Adrenal gland (tissue), 12 donors: ENCODE data around the gene RCAN3. TPM values are rescaled to one million over a fixed set of nuclear protein-coding genes. Genes with fewer than 3 reads are reported as not detected.

Experiments
- DNase-seq, 7 donors: peaks; one replicate each; pipeline ENCODE4 v3.0.0-alpha.2; 2019 to 2020
- H3K27ac ChIP-seq, 5 donors: fragments of 200-600 bp; sonication (generic) in 4 of 5; 1 replicate in 3 of 5; 2 replicates in 2 of 5; pipeline versions ENCODE4 v1.5.1 to v1.8.0; 2016 to 2020; ENCODE audit warnings: mild to moderate bottlenecking in 1 of 5
- H3K27me3 ChIP-seq: fragments of 200-600 bp; 2 replicates; pipeline ENCODE4 v1.8.0; 2021
- H3K36me3 ChIP-seq, 2 donors: fragments of 200-600 bp; replicated peaks in 1 of 2; 1 replicate in 1 of 2; 2 replicates in 1 of 2; pipeline versions ENCODE4 v1.5.1 to v1.8.0; 2018 to 2022
- H3K4me1 ChIP-seq, 2 donors: fragments of 200-600 bp; replicated peaks in 1 of 2; 1 replicate in 1 of 2; 2 replicates in 1 of 2; pipeline versions ENCODE4 v1.5.1 to v1.8.0; 2018 to 2021
- H3K4me3 ChIP-seq, 4 donors: fragments of 200-600 bp; sonication (generic) in 3 of 4; one replicate each; pipeline ENCODE4 v1.5.1; 2016 to 2018
- H3K9me3 ChIP-seq, 3 donors: fragments of 200-600 bp; sonication (generic) in 1 of 3; replicated peaks in 1 of 3; 1 replicate in 2 of 3; 2 replicates in 1 of 3; pipeline versions ENCODE4 v1.5.1 to v1.8.0; 2016 to 2021
- POLR2A ChIP-seq, 2 donors: fragments of 450-650 bp; IDR thresholded peaks; one replicate each; pipeline ENCODE4 v1.6.1; 2017; ENCODE audit warnings: antibody characterized with exemption in 2 of 2, mild to moderate bottlenecking in 2 of 2, moderate library complexity in 1 of 2
- WGBS, 4 donors: extraction: QIAGEN DNeasy Blood & Tissue Kit in 2 of 4; methylation state at CpG; one replicate each; pipeline versions ENCODE4 v1.1.5 to v1.1.7; 2013 to 2017; 5-methylcytosine and 5-hydroxymethylcytosine counted together
- intact Hi-C, 2 donors: fragments of 100-400 bp; cut with DNase I; formaldehyde crosslinking; loops; one replicate each; pipeline versions ENCODE4 v1.14.1 to v1.15.0; 2022 to 2023
- polyA plus RNA-seq, 3 donors: library from polyadenylated mRNA; stranded (reverse); fragments of 200-250 nt in 2 of 3; fragments of 350-450 nt in 1 of 3; fragmentation: Illumina TruSeq in 1 of 3; extraction: RNeasy Lipid Tissue Mini Kit (QIAGEN cat#74804) in 1 of 3; gene quantifications; one replicate each; pipeline ENCODE4 v1.2.3, GENCODE V29; 2013 to 2014
- total RNA-seq, 9 donors: library from RNA; depleted of rRNA in 4 of 9; stranded (reverse); fragments of >200 nt in 4 of 9; fragments of 120-200 nt in 1 of 9; fragmentation: NEBNext Ultra II Directional in 1 of 9; extraction: Animal tissue kit (Norgen Biotek cat#: 25700) in 1 of 9; gene quantifications; one replicate each; pipeline versions ENCODE4 v1.1.0 to v1.2.4, GENCODE V29; 2013 to 2023
- TF ChIP-seq, protein P1 (sequence below), 6 experiments: fragments of 450-650 bp in 4 of 6; fragments of 200-600 bp in 2 of 6; sonication (generic) in 1 of 6; IDR thresholded peaks; 1 replicate in 5 of 6; 2 replicates in 1 of 6; pipeline versions ENCODE4 v1.5.1 to v1.8.0; 2016 to 2021; ENCODE audit warnings: antibody characterized with exemption in 6 of 6, mild to moderate bottlenecking in 2 of 6, moderate library complexity in 1 of 6
- donor health status: healthy with polysubstance abuse.
- donor health status: Bipolar disorder and iron deficiency.
- donor health status: DM: yes; HTN: yes; CAD: no.
- donor health status: DM: no; HTN: no; CAD: no.
- donor health status: DM: no; HTN: no; CAD: no.
- donor health status: DM: yes; HTN: yes; CAD: no.

RCAN3 gene
- total and polyA plus RNA-seq, 12 donors = 0.48 to 5.6 (median 2.2) TPM

DNA sequence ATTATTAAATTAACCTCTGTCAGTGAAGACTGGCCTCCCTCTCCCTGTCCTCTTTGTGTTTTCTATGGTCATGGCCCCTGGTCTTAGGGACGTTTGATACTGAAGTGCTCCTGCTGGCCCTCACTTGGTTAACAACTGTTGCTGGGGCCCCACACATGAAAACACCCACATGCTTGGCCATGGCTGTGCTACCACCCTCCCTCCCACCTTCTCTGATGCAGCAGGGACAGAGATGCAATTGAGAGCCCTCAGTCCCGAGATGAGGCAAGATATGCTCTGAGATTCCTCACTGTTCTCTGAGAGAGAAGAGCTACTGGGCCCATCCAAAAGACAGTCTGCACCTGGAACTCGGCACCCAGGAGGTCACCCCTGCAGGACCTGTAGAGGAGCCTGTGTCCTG, 86.6 kb downstream of the RCAN3 start:
- intact Hi-C loops = no loop called here
- no peaks in the 10 kb centered on the region for H3K27me3 ChIP-seq
- no peak for DNase-seq
- 41 to 68% (median 60%) methylated on average over 2 to 3 of the region's 3 CpGs for WGBS, 4 donors
- no peaks in the 10 kb centered on the region for H3K36me3 ChIP-seq
- no peak overlapping the region for H3K27ac ChIP-seq
- no peaks in the 10 kb centered on the region for H3K9me3 ChIP-seq
- TF ChIP-seq, protein P1, sequence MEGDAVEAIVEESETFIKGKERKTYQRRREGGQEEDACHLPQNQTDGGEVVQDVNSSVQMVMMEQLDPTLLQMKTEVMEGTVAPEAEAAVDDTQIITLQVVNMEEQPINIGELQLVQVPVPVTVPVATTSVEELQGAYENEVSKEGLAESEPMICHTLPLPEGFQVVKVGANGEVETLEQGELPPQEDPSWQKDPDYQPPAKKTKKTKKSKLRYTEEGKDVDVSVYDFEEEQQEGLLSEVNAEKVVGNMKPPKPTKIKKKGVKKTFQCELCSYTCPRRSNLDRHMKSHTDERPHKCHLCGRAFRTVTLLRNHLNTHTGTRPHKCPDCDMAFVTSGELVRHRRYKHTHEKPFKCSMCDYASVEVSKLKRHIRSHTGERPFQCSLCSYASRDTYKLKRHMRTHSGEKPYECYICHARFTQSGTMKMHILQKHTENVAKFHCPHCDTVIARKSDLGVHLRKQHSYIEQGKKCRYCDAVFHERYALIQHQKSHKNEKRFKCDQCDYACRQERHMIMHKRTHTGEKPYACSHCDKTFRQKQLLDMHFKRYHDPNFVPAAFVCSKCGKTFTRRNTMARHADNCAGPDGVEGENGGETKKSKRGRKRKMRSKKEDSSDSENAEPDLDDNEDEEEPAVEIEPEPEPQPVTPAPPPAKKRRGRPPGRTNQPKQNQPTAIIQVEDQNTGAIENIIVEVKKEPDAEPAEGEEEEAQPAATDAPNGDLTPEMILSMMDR (IDR thresholded peaks at IDR 0.05) = no peak
- TF ChIP-seq POLR2A (IDR thresholded peaks at IDR 0.05) = no peak
- H3K4me1 ChIP-seq = no peaks in the 10 kb centered on the region
- no peak overlapping the region for H3K4me3 ChIP-seq

Other genes starting within 250 kb of the RCAN3 start
- under 1 TPM in 2 of 9 donors, not detected in 7; 0.17 to 0.20 TPM for gene GRHL3, start 183.5 kb upstream of the RCAN3 start, total RNA-seq
- under 1 TPM in 2 of 3 donors, not detected in 1; 0.10 to 0.15 TPM for gene GRHL3, start 183.5 kb upstream of the RCAN3 start, polyA plus RNA-seq
- 1 to 10 TPM; 2.1 to 8.9 (median 5.5) TPM for gene STPG1, start 89.1 kb upstream of the RCAN3 start, total RNA-seq
- 1 to 10 TPM; 5.4 to 8.6 (median 7.8) TPM for gene STPG1, start 89.1 kb upstream of the RCAN3 start, polyA plus RNA-seq
- gene NIPAL3, start 87.0 kb upstream of the RCAN3 start, total RNA-seq = 10 to 100 TPM; 15.6 to 88.4 (median 29.4) TPM
- 1 to 10 TPM; 5.6 to 9.8 (median 8.8) TPM for gene NIPAL3, start 87.0 kb upstream of the RCAN3 start, polyA plus RNA-seq
- under 1 TPM in 3 of 9 donors, not detected in 6; under 0.01 to 0.11 (median under 0.01) TPM for gene NCMAP, start 53.3 kb downstream of the RCAN3 start, total RNA-seq
- gene NCMAP, start 53.3 kb downstream of the RCAN3 start, polyA plus RNA-seq = under 1 TPM in 2 of 3 donors, not detected in 1; 0.09 to 0.27 TPM
- 100 to 1,000 TPM in 3 of 9 donors, 10 to 100 TPM in 6; 30.0 to 121 (median 93.4) TPM for gene SRRM1, start 140.5 kb downstream of the RCAN3 start, total RNA-seq
- gene SRRM1, start 140.5 kb downstream of the RCAN3 start, polyA plus RNA-seq = 10 to 100 TPM; 47.3 to 82.0 (median 78.6) TPM
- 100 to 1,000 TPM in 6 of 9 donors, 10 to 100 TPM in 3; 26.8 to 166 (median 117) TPM for gene CLIC4, start 242.6 kb downstream of the RCAN3 start, total RNA-seq
- 100 to 1,000 TPM in 1 of 3 donors, 10 to 100 TPM in 2; 27.5 to 108 (median 32.4) TPM for gene CLIC4, start 242.6 kb downstream of the RCAN3 start, polyA plus RNA-seq